ENCODE measurements around the gene CTRB1. TPM values are rescaled to one million over a fixed set of nuclear protein-coding genes. Genes with fewer than 3 reads are reported as not detected.

The CTRB1 gene
- total RNA-seq, 1 donor = not detected

DNA sequence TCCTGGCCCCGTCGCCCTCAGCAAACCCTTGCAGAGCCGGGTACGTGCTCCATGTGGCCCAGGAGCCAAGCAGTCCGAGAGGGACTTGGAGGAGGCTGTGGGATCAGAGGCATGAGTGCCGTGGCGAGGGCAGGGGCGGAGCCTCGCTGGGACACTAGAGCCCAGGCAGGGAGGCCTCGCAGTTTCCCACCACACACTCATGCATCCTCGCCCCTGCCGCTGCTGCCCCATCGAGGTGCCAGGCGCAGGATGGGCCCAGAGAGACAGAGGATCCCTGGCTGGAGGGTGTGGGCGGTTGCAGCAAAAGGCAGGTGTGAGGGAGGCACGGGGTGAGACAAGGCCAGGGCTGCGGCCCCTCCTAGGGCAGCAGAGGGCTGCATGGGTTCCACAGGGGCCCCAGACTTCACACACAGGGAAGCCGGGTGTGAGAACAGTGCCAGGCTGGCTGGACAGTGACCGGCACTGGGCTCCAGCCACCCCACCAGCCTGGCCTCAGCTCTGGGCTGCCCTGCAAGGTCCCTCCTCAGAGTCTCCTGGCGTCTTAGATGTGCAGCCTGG is 25.0 kb downstream of the CTRB1 start:
- TF ChIP-seq CTCF (IDR thresholded peaks at IDR 0.05; ENCODE audit: insufficient read depth, low read depth, low read length) = no peak
- H3K4me3 ChIP-seq (ENCODE audit: low read depth, low read length) = no peak overlapping the region
- DNase-seq (ENCODE audit: low read depth) = no peak

DNA sequence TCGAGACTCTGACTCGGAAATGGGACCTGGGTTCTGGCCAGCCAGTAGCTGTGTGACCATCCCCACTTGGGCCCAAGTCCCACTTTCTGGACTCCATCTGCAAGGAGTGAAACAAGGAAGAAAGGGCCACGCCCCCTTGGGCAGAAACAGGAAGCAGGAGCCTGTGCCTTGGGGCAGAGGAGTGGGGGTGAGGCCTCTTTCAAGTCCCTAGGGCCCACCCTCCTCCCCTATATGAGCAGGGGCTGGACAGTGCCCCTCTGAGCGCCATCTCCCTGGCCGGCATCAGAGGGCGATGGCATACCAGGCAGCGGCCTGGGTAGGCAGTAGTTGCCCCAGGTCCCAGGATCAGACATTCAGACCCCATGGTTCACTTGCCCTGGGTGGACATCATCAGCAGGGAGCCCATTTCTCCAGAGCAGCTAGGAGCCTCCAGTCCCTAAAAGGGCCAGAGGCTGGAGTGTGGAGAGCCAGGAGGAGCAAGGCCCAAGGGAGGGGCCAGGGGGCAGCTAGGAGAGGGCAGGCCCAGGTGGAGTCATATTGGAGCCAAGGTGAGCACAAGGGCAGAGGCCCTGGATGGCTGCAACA is 25.5 kb downstream of the CTRB1 start:
- peak; percentile 76 for DNase-seq (ENCODE audit: low read depth)
- TF ChIP-seq CTCF (IDR thresholded peaks at IDR 0.05; ENCODE audit: insufficient read depth, low read depth, low read length) = no peak
- H3K4me3 ChIP-seq (ENCODE audit: low read depth, low read length) = peak overlapping the region; percentile 5

- DNase-seq (ENCODE audit: low read depth) = peak; percentile 98
- no peak for TF ChIP-seq CTCF (IDR thresholded peaks at IDR 0.05; ENCODE audit: insufficient read depth, low read depth, low read length)
- peak overlapping the region; percentile 15 for H3K4me3 ChIP-seq (ENCODE audit: low read depth, low read length)
Measured at GRCh38 chr16:75244844-75245758, 26.3 kb downstream of the CTRB1 start.

- H3K4me3 ChIP-seq (ENCODE audit: low read depth, low read length) = no peak overlapping the region
- DNase-seq (ENCODE audit: low read depth) = peak; percentile 83
- no peak for TF ChIP-seq CTCF (IDR thresholded peaks at IDR 0.05; ENCODE audit: insufficient read depth, low read depth, low read length)
Measured at GRCh38 chr16:75246504-75247205, 27.9 kb downstream of the CTRB1 start.

GRCh38 chr16:75247249-75247648 is 28.5 kb downstream of the CTRB1 start:
- H3K4me3 ChIP-seq (ENCODE audit: low read depth, low read length) = no peak overlapping the region

More at GRCh38 chr16:75247249-75247648, 28.5 kb downstream of the CTRB1 start:
- no peak for DNase-seq (ENCODE audit: low read depth)
- no peak for TF ChIP-seq CTCF (IDR thresholded peaks at IDR 0.05; ENCODE audit: insufficient read depth, low read depth, low read length)

Measured in fibroblast of villous mesenchyme (primary cell).